Measurements from ENCODE around the gene NRXN3. TPM values are rescaled to one million over a fixed set of nuclear protein-coding genes. Genes with fewer than 3 reads are reported as not detected.

The NRXN3 gene
- total RNA-seq, 1 donor = 2.5 TPM

- TF ChIP-seq, protein P1, sequence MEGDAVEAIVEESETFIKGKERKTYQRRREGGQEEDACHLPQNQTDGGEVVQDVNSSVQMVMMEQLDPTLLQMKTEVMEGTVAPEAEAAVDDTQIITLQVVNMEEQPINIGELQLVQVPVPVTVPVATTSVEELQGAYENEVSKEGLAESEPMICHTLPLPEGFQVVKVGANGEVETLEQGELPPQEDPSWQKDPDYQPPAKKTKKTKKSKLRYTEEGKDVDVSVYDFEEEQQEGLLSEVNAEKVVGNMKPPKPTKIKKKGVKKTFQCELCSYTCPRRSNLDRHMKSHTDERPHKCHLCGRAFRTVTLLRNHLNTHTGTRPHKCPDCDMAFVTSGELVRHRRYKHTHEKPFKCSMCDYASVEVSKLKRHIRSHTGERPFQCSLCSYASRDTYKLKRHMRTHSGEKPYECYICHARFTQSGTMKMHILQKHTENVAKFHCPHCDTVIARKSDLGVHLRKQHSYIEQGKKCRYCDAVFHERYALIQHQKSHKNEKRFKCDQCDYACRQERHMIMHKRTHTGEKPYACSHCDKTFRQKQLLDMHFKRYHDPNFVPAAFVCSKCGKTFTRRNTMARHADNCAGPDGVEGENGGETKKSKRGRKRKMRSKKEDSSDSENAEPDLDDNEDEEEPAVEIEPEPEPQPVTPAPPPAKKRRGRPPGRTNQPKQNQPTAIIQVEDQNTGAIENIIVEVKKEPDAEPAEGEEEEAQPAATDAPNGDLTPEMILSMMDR (IDR thresholded peaks at IDR 0.05; ENCODE audit: extremely low read depth, low read depth, low read length) = no peak
- H3K4me2 ChIP-seq (ENCODE audit: insufficient read depth, low read length) = no peak overlapping the region
- H3K4me1 ChIP-seq (ENCODE audit: insufficient read depth, low read length) = no peaks in the 10 kb centered on the region
- no peaks in the 10 kb centered on the region for H4K20me1 ChIP-seq (ENCODE audit: insufficient read depth, low read length)
- H3K27ac ChIP-seq (ENCODE audit: low read depth, low read length) = no peak overlapping the region
- no peak for DNase-seq (ENCODE audit: insufficient read length, low spot score, missing footprints)
- H3K27me3 ChIP-seq (ENCODE audit: insufficient read depth, low read length) = no peaks in the 10 kb centered on the region
- H3K9me3 ChIP-seq (ENCODE audit: low read depth, low read length) = no peaks in the 10 kb centered on the region
- H2AFZ ChIP-seq (ENCODE audit: low read length) = no peak overlapping the region
- H3K79me2 ChIP-seq (ENCODE audit: insufficient read depth, low read length) = no peaks in the 10 kb centered on the region
- H3K36me3 ChIP-seq (ENCODE audit: insufficient read depth, low read length) = no peaks in the 10 kb centered on the region
- H3K4me3 ChIP-seq (ENCODE audit: insufficient read depth, low read length) = no peak overlapping the region
Observed at GRCh38 chr14:79334272-79334671, 1164.1 kb downstream of the NRXN3 start.

GRCh38 chr14:79337761-79338160, 1167.6 kb downstream of the NRXN3 start:
- TF ChIP-seq, protein P1 (IDR thresholded peaks at IDR 0.05; ENCODE audit: extremely low read depth, low read depth, low read length) = no peak
- no peak overlapping the region for H3K4me3 ChIP-seq (ENCODE audit: insufficient read depth, low read length)
- no peak overlapping the region for H3K4me2 ChIP-seq (ENCODE audit: insufficient read depth, low read length)
- H4K20me1 ChIP-seq (ENCODE audit: insufficient read depth, low read length) = no peaks in the 10 kb centered on the region
- H2AFZ ChIP-seq (ENCODE audit: low read length) = no peak overlapping the region
- no peaks in the 10 kb centered on the region for H3K4me1 ChIP-seq (ENCODE audit: insufficient read depth, low read length)
- no peaks in the 10 kb centered on the region for H3K27me3 ChIP-seq (ENCODE audit: insufficient read depth, low read length)
- H3K79me2 ChIP-seq (ENCODE audit: insufficient read depth, low read length) = no peaks in the 10 kb centered on the region
- H3K9me3 ChIP-seq (ENCODE audit: low read depth, low read length) = no peaks in the 10 kb centered on the region
- DNase-seq (ENCODE audit: insufficient read length, low spot score, missing footprints) = no peak
- H3K36me3 ChIP-seq (ENCODE audit: insufficient read depth, low read length) = no peaks in the 10 kb centered on the region
- no peak overlapping the region for H3K27ac ChIP-seq (ENCODE audit: low read depth, low read length)

- Histone ChIP-seq H3K27me3 (ENCODE audit: insufficient read depth, low read length) (no peaks in the 10 kb centered on the region), H3K4me2 (ENCODE audit: insufficient read depth, low read length) (no peak overlapping the region), H3K4me3 (ENCODE audit: insufficient read depth, low read length) (no peak overlapping the region), H3K27ac (ENCODE audit: low read depth, low read length) (no peak overlapping the region), H3K79me2 (ENCODE audit: insufficient read depth, low read length) (no peaks in the 10 kb centered on the region), H3K4me1 (ENCODE audit: insufficient read depth, low read length) (no peaks in the 10 kb centered on the region), H4K20me1 (ENCODE audit: insufficient read depth, low read length) (no peaks in the 10 kb centered on the region), H3K36me3 (ENCODE audit: insufficient read depth, low read length) (no peaks in the 10 kb centered on the region), H2AFZ (ENCODE audit: low read length) (no peak overlapping the region), H3K9me3 (ENCODE audit: low read depth, low read length) (no peaks in the 10 kb centered on the region)
- no peak for DNase-seq (ENCODE audit: insufficient read length, low spot score, missing footprints)
- TF ChIP-seq, protein P1 (IDR thresholded peaks at IDR 0.05; ENCODE audit: extremely low read depth, low read depth, low read length) = no peak
Observed at GRCh38 chr14:79342942-79343341, 1172.8 kb downstream of the NRXN3 start.

GRCh38 chr14:79351011-79351410, 1180.8 kb downstream of the NRXN3 start:
- H3K4me3 ChIP-seq (ENCODE audit: insufficient read depth, low read length) = no peak overlapping the region
- no peaks in the 10 kb centered on the region for H3K9me3 ChIP-seq (ENCODE audit: low read depth, low read length)
- TF ChIP-seq, protein P1 (IDR thresholded peaks at IDR 0.05; ENCODE audit: extremely low read depth, low read depth, low read length) = no peak
- no peaks in the 10 kb centered on the region for H4K20me1 ChIP-seq (ENCODE audit: insufficient read depth, low read length)
- H3K27me3 ChIP-seq (ENCODE audit: insufficient read depth, low read length) = no peaks in the 10 kb centered on the region
- H3K4me2 ChIP-seq (ENCODE audit: insufficient read depth, low read length) = no peak overlapping the region
- H3K36me3 ChIP-seq (ENCODE audit: insufficient read depth, low read length) = no peaks in the 10 kb centered on the region
- H2AFZ ChIP-seq (ENCODE audit: low read length) = no peak overlapping the region
- DNase-seq (ENCODE audit: insufficient read length, low spot score, missing footprints) = no peak
- H3K27ac ChIP-seq (ENCODE audit: low read depth, low read length) = no peak overlapping the region
- H3K79me2 ChIP-seq (ENCODE audit: insufficient read depth, low read length) = no peaks in the 10 kb centered on the region
- H3K4me1 ChIP-seq (ENCODE audit: insufficient read depth, low read length) = no peaks in the 10 kb centered on the region

Data from osteoblast (primary cell).